A549 (cell line): Measurements from ENCODE around the gene SIRPA. TPM values are rescaled to one million over a fixed set of nuclear protein-coding genes. Genes with fewer than 3 reads are reported as not detected.

ENCODE experiments used
- ATAC-seq, 2 experiments: fragments of 200-7000 bp in 1 of 2; fragments of >200 bp in 1 of 2; cut with Nextera tagmentation in 1 of 2; cut with Tn5 transposase in 1 of 2; 3 replicates each; pipeline versions ENCODE4 v1.8.0 to v1.9.1; 2018 to 2020; ENCODE audit warnings: mild to moderate bottlenecking in 1 of 2, moderate library complexity in 1 of 2
- CTCF ChIA-PET: fragments of 300-600 bp; sonication (Branson Sonifier 250); formaldehyde crosslinking; extraction: SDS; loops from one replicate; lab custom pipeline; 2021; ENCODE audit warnings: antibody characterized with exemption, inconsistent platforms; lab: Yijun Ruan, JAX
- POLR2A ChIA-PET: fragments of 350-600 bp; formaldehyde crosslinking; extraction: SDS; loops from one replicate; lab custom pipeline; 2021; ENCODE audit warnings: antibody characterized with exemption, inconsistent platforms; lab: Yijun Ruan, JAX
- DNase-seq, 2 experiments: peaks; one replicate each; pipeline versions ENCODE4 v3.0.0 to v3.0.0-alpha.2; 2011 to 2016; ENCODE audit warnings: low read depth in 1 of 2, low spot score in 1 of 2
- FAIRE-seq: peaks from 2 replicates; lab custom pipeline; 2011; peaks lifted over from hg19 to GRCh38; lab: Jason Lieb, UNC
- H3K27ac ChIP-seq, 2 experiments: fragments of >200 bp; sonication (Bioruptor Twin); formaldehyde crosslinking; 3 replicates each; pipeline ENCODE4 v1.5.1; 2016 to 2017
- H3K4me1 ChIP-seq: fragments of >200 bp; sonication (Bioruptor Twin); formaldehyde crosslinking; 3 replicates; pipeline ENCODE4 v1.6.1; 2016
- H3K4me2 ChIP-seq: fragments of >200 bp; sonication (Bioruptor Twin); formaldehyde crosslinking; 3 replicates; pipeline ENCODE4 v1.6.1; 2016
- H3K4me3 ChIP-seq: fragments of >200 bp; sonication (Bioruptor Twin); formaldehyde crosslinking; 3 replicates; pipeline ENCODE4 v1.5.1; 2016
- H3K9me3 ChIP-seq: fragments of >200 bp; sonication (Bioruptor Twin); formaldehyde crosslinking; 3 replicates; pipeline ENCODE4 v1.6.1; 2016
- CBX2 ChIP-seq: fragments of 200-600 bp; sonication (generic); IDR thresholded peaks from 2 replicates; pipeline ENCODE4 v1.6.1; 2016; ENCODE audit warnings: low read depth, mild to moderate bottlenecking, borderline replicate concordance
- CEBPB ChIP-seq, 2 experiments: fragments of >200 bp in 1 of 2; sonication (Bioruptor Twin) in 1 of 2; formaldehyde crosslinking in 1 of 2; IDR thresholded peaks; 2 replicates each; pipeline ENCODE4 v1.6.1; 2012 to 2016
- EHMT2 ChIP-seq: fragments of 200-600 bp; sonication (generic); IDR thresholded peaks from 2 replicates; pipeline ENCODE4 v1.6.1; 2016; ENCODE audit warnings: antibody characterized with exemption, low read depth, mild to moderate bottlenecking, moderate library complexity
- EP300 ChIP-seq, 2 experiments: fragments of >200 bp; sonication (Bioruptor Twin); formaldehyde crosslinking; IDR thresholded peaks; 2 replicates in 1 of 2; 3 replicates in 1 of 2; pipeline ENCODE4 v1.6.1; 2016 to 2017
- ESRRA ChIP-seq: fragments of 150-350 bp; IDR thresholded peaks from 2 replicates; pipeline ENCODE4 v1.6.1; 2014; ENCODE audit warnings: mild to moderate bottlenecking, low read length, borderline replicate concordance
- HOXB13 ChIP-seq: fragments of 250-450 bp; sonication (Bioruptor Pico); IDR thresholded peaks from 2 replicates; pipeline ENCODE4 v1.5.0; 2020; ENCODE audit warnings: low read depth, mild to moderate bottlenecking, moderate library complexity
- KDM1A ChIP-seq: fragments of 200-600 bp; sonication (generic); IDR thresholded peaks from 2 replicates; pipeline ENCODE4 v1.6.1; 2016; ENCODE audit warnings: low read depth, mild to moderate bottlenecking
- KDM5A ChIP-seq: fragments of 200-600 bp; sonication (generic); IDR thresholded peaks from 2 replicates; pipeline ENCODE4 v1.6.1; 2016; ENCODE audit warnings: antibody characterized with exemption, mild to moderate bottlenecking
- NFE2L2 ChIP-seq: fragments of 150-350 bp; conservative IDR thresholded peaks from 2 replicates; pipeline ENCODE4 v1.6.1; 2014; ENCODE audit warnings: low read length
- PHF8 ChIP-seq: fragments of 200-600 bp; sonication (generic); IDR thresholded peaks from 2 replicates; pipeline ENCODE4 v1.6.1; 2016; ENCODE audit warnings: low read depth, mild to moderate bottlenecking, antibody characterized with exemption, moderate library complexity, borderline replicate concordance
- POLR2A ChIP-seq: IDR thresholded peaks from 2 replicates; pipeline ENCODE4 v1.6.1; 2012; ENCODE audit warnings: mild to moderate bottlenecking, low read length
- RAD21 ChIP-seq, 2 experiments: fragments of >200 bp in 1 of 2; sonication (Bioruptor Twin) in 1 of 2; formaldehyde crosslinking in 1 of 2; IDR thresholded peaks in 1 of 2; conservative IDR thresholded peaks in 1 of 2; 2 replicates in 1 of 2; 3 replicates in 1 of 2; pipeline ENCODE4 v1.6.1; 2012 to 2018; ENCODE audit warnings: inconsistent platforms in 1 of 2
- RARB ChIP-seq: fragments of 250-450 bp; sonication (Bioruptor Pico); IDR thresholded peaks from 2 replicates; pipeline ENCODE4 v1.8.0; 2021; ENCODE audit warnings: mild to moderate bottlenecking, moderate library complexity
- RFX5 ChIP-seq: fragments of 450-650 bp; IDR thresholded peaks from 2 replicates; pipeline ENCODE4 v1.7.1; 2014; ENCODE audit warnings: antibody characterized with exemption, mild to moderate bottlenecking, moderate library complexity
- SMC3 ChIP-seq: fragments of >200 bp; sonication (Bioruptor Twin); formaldehyde crosslinking; IDR thresholded peaks from 3 replicates; pipeline ENCODE4 v1.6.1; 2018; ENCODE audit warnings: inconsistent platforms
- TFCP2L1 ChIP-seq: fragments of 250-450 bp; sonication (Bioruptor Pico); IDR thresholded peaks from 2 replicates; pipeline ENCODE4 v1.5.0; 2021; ENCODE audit warnings: mild to moderate bottlenecking
- ZFP36 ChIP-seq: fragments of 450-650 bp; IDR thresholded peaks from 2 replicates; pipeline ENCODE4 v1.6.1; 2014; ENCODE audit warnings: borderline replicate concordance; ENCODE audit not compliant: partially characterized antibody
- WGBS: methylation state at CpG from one replicate; pipeline ENCODE4 v1.1.6; 2017; ENCODE audit errors: missing lambda C conversion rate; 5-methylcytosine and 5-hydroxymethylcytosine counted together
- polyA plus RNA-seq, 4 experiments: library from polyadenylated mRNA; depleted of rRNA in 3 of 4; stranded (reverse); fragments of >200 nt; fragmentation: RNase III in 1 of 4; extraction: RNeasy Plus Mini Kit Qiagen cat#74134 plus additional on column Dnase treatment in 1 of 4; gene quantifications; 2 replicates in 3 of 4; 3 replicates in 1 of 4; pipeline ENCODE4 v1.2.3, GENCODE V29; 2011 to 2017
- TF ChIP-seq, protein P1 (sequence below): fragments of >200 bp; sonication (Bioruptor Twin); formaldehyde crosslinking; IDR thresholded peaks from 3 replicates; pipeline ENCODE4 v1.6.1; 2016
- TF ChIP-seq, protein P2 (sequence below): fragments of >200 bp; sonication (Bioruptor Twin); formaldehyde crosslinking; IDR thresholded peaks from 2 replicates; pipeline ENCODE4 v1.6.1; 2016
- TF ChIP-seq, protein P3 (sequence below): IDR thresholded peaks from 2 replicates; pipeline ENCODE4 v1.6.1; 2012
- TF ChIP-seq, protein P4 (sequence below): fragments of 250-450 bp; sonication (Bioruptor Pico); IDR thresholded peaks from 2 replicates; pipeline ENCODE4 v1.5.0; 2021; ENCODE audit warnings: mild to moderate bottlenecking, moderate library complexity, borderline replicate concordance
- TF ChIP-seq, protein P5 (sequence below): fragments of 150-350 bp; IDR thresholded peaks from 2 replicates; pipeline ENCODE4 v1.6.1; 2014; ENCODE audit warnings: low read depth, mild to moderate bottlenecking, low read length
- TF ChIP-seq, protein P6 (sequence below): fragments of >200 bp; sonication (Bioruptor Twin); formaldehyde crosslinking; IDR thresholded peaks from 3 replicates; pipeline ENCODE4 v1.5.1; 2016

SIRPA gene
- polyA plus RNA-seq, 2 of the 4 experiments (the other 2 are of a cell fraction) = 12.8 to 21.6 TPM

DNA sequence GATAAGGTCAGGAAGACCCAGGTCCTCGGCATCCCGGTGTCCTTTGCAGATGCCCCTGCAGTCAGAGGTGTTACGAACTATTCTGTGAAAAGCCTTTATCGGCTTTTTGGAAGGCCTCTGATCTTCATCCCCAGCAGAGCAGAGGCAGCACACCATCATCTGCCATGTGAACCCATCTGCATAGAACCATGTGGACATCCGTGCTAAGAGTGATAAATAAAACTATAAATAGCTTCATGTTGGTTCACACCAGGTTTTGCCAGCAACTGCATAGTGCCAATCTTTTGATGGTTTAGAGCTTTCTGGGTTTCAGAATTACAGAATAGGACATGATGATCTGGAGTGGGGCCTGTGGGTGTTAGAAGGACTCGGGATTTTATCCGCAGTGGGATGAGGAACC lies 33.6 kb downstream of the SIRPA start:
- Histone ChIP-seq H3K27ac (no peak overlapping the region), H3K4me3 (no peak overlapping the region), H3K4me2 (no peak overlapping the region), H3K9me3 (no peaks in the 10 kb centered on the region), H3K4me1 (no peaks in the 10 kb centered on the region)
- 92% methylated on average over 7 of the region's 7 CpGs for WGBS
- no peak for FAIRE-seq
- ChIA-PET CTCF (interaction anchor here (1.0 to 1.4 kb wide), 2 partner anchors 10 to 127 kb away, joined by 3 read pairs; no protein-coding TSS in a partner anchor), POLR2A (no interaction called here)
- no peak for TF ChIP-seq SMC3
- no peak for TF ChIP-seq PHF8
- TF ChIP-seq RARB (CRISPR knock-in tag) = no peak
- TF ChIP-seq KDM1A = no peak
- no peak for TF ChIP-seq CBX2
- TF ChIP-seq, protein P1, sequence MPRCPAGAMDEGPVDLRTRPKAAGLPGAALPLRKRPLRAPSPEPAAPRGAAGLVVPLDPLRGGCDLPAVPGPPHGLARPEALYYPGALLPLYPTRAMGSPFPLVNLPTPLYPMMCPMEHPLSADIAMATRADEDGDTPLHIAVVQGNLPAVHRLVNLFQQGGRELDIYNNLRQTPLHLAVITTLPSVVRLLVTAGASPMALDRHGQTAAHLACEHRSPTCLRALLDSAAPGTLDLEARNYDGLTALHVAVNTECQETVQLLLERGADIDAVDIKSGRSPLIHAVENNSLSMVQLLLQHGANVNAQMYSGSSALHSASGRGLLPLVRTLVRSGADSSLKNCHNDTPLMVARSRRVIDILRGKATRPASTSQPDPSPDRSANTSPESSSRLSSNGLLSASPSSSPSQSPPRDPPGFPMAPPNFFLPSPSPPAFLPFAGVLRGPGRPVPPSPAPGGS = no peak
- TF ChIP-seq, protein P2, sequence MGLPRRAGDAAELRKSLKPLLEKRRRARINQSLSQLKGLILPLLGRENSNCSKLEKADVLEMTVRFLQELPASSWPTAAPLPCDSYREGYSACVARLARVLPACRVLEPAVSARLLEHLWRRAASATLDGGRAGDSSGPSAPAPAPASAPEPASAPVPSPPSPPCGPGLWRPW = no peak
- no peak for DNase-seq
- no peak for ATAC-seq

DNA sequence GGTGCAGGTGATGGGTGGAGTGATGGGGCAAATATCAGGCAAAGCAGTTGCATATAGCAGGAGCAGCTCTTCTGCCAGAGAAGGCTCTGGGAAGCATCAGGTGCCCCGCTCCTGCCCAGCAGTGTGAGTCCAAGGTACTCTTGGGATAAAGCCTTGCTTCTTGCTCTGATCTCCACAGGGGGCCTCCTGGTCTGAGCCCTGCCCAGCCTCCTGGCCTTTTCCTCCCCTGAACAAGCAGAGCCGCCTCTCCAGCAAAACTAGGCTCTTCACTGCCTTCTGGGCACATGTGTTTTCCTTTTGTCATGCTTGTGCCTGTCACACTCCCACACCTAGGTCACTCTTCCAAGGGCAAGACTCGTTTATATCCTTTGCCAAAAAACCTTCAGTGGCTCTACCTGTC lies 34.3 kb downstream of the SIRPA start:
- TF ChIP-seq ZFP36 (no peak), RAD21 (conservative IDR thresholded peaks at IDR 0.05 in 1 of 2, IDR thresholded peaks at IDR 0.05 in 1 of 2) (no peak), TFCP2L1 (no peak), EP300 (IDR thresholded peaks at IDR 0.05) (no peak), CBX2 (no peak), KDM1A (no peak), NFE2L2 (no peak), POLR2A (no peak), HOXB13 (CRISPR knock-in tag) (no peak), ESRRA (no peak), KDM5A (no peak), CEBPB (IDR thresholded peaks at IDR 0.05) (no peak), RARB (CRISPR knock-in tag) (no peak), RFX5 (no peak), SMC3 (no peak), EHMT2 (no peak)
- TF ChIP-seq, protein P3, sequence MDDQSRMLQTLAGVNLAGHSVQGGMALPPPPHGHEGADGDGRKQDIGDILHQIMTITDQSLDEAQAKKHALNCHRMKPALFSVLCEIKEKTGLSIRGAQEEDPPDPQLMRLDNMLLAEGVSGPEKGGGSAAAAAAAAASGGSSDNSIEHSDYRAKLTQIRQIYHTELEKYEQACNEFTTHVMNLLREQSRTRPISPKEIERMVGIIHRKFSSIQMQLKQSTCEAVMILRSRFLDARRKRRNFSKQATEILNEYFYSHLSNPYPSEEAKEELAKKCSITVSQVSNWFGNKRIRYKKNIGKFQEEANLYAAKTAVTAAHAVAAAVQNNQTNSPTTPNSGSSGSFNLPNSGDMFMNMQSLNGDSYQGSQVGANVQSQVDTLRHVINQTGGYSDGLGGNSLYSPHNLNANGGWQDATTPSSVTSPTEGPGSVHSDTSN = no peak
- TF ChIP-seq, protein P4, sequence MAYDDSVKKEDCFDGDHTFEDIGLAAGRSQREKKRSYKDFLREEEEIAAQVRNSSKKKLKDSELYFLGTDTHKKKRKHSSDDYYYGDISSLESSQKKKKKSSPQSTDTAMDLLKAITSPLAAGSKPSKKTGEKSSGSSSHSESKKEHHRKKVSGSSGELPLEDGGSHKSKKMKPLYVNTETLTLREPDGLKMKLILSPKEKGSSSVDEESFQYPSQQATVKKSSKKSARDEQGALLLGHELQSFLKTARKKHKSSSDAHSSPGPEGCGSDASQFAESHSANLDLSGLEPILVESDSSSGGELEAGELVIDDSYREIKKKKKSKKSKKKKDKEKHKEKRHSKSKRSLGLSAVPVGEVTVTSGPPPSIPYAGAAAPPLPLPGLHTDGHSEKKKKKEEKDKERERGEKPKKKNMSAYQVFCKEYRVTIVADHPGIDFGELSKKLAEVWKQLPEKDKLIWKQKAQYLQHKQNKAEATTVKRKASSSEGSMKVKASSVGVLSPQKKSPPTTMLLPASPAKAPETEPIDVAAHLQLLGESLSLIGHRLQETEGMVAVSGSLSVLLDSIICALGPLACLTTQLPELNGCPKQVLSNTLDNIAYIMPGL = no peak
- TF ChIP-seq, protein P5, sequence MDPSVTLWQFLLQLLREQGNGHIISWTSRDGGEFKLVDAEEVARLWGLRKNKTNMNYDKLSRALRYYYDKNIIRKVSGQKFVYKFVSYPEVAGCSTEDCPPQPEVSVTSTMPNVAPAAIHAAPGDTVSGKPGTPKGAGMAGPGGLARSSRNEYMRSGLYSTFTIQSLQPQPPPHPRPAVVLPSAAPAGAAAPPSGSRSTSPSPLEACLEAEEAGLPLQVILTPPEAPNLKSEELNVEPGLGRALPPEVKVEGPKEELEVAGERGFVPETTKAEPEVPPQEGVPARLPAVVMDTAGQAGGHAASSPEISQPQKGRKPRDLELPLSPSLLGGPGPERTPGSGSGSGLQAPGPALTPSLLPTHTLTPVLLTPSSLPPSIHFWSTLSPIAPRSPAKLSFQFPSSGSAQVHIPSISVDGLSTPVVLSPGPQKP = no peak
- TF ChIP-seq, protein P6, sequence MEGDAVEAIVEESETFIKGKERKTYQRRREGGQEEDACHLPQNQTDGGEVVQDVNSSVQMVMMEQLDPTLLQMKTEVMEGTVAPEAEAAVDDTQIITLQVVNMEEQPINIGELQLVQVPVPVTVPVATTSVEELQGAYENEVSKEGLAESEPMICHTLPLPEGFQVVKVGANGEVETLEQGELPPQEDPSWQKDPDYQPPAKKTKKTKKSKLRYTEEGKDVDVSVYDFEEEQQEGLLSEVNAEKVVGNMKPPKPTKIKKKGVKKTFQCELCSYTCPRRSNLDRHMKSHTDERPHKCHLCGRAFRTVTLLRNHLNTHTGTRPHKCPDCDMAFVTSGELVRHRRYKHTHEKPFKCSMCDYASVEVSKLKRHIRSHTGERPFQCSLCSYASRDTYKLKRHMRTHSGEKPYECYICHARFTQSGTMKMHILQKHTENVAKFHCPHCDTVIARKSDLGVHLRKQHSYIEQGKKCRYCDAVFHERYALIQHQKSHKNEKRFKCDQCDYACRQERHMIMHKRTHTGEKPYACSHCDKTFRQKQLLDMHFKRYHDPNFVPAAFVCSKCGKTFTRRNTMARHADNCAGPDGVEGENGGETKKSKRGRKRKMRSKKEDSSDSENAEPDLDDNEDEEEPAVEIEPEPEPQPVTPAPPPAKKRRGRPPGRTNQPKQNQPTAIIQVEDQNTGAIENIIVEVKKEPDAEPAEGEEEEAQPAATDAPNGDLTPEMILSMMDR = no peak
- FAIRE-seq = no peak
- POLR2A ChIA-PET = no interaction called here

More for the DNA sequence above, 34.3 kb downstream of the SIRPA start:
- Histone ChIP-seq H3K27ac (no peak overlapping the region), H3K4me1 (peaks cover 5% of the 10 kb centered on the region), H3K4me3 (no peak overlapping the region), H3K4me2 (no peak overlapping the region), H3K9me3 (no peaks in the 10 kb centered on the region)
- 63% methylated on average over 3 of the region's 3 CpGs for WGBS
- ATAC-seq (no peak), DNase-seq (no peak)
- CTCF ChIA-PET = interaction anchor here (1.0 to 1.5 kb wide), 2 partner anchors 9 to 10 kb away, joined by 3 to 4 read pairs; no protein-coding TSS in a partner anchor
